NCI-H2081 treated with DMSO at 0.1 percent for 48 hours (cell line): ENCODE results near the gene ZNF777.
"Not testable (repeated sequence)": the region's sequence is repeated elsewhere in the genome, so short reads cannot be mapped to it uniquely, and the experiment has no call there.

Experiments used
- DNase-seq: peaks from one replicate; lab custom pipeline; 2025; lab: John Stamatoyannopoulos, UW

The ZNF777 gene

GRCh38 chr7:149414171-149414570, 46.7 kb downstream of the ZNF777 start:
- DNase-seq, result no peak

- DNase-seq, result not testable (repeated sequence)
These were observed 47.8 kb downstream of the ZNF777 start for GRCh38 chr7:149413083-149413482.

- DNase-seq, result no peak
These were observed 51.0 kb downstream of the ZNF777 start for GRCh38 chr7:149409895-149410294.

- DNase-seq, result no peak
These were observed 56.0 kb downstream of the ZNF777 start for GRCh38 chr7:149404825-149405224.

GRCh38 chr7:149404396-149404795, 56.5 kb downstream of the ZNF777 start:
- DNase-seq, result no peak

- no peak for DNase-seq
These were observed 62.6 kb downstream of the ZNF777 start for GRCh38 chr7:149398195-149398820.

GRCh38 chr7:149397470-149398043, 63.3 kb downstream of the ZNF777 start:
- DNase-seq, result no peak

GRCh38 chr7:149388550-149389335, 72.1 kb downstream of the ZNF777 start:
- not testable (repeated sequence) for DNase-seq

GRCh38 chr7:149386514-149386913, 74.3 kb downstream of the ZNF777 start:
- DNase-seq, result not testable (repeated sequence)

GRCh38 chr7:149385195-149385950, 75.5 kb downstream of the ZNF777 start:
- DNase-seq, result no peak
